Hepatic stellate cell (primary cell): ENCODE results near the gene FLT3.

ENCODE experiments used
- DNase-seq: peaks from one replicate; pipeline ENCODE4 v3.0.0; 2011; ENCODE audit warnings: low spot score

FLT3 gene

DNA sequence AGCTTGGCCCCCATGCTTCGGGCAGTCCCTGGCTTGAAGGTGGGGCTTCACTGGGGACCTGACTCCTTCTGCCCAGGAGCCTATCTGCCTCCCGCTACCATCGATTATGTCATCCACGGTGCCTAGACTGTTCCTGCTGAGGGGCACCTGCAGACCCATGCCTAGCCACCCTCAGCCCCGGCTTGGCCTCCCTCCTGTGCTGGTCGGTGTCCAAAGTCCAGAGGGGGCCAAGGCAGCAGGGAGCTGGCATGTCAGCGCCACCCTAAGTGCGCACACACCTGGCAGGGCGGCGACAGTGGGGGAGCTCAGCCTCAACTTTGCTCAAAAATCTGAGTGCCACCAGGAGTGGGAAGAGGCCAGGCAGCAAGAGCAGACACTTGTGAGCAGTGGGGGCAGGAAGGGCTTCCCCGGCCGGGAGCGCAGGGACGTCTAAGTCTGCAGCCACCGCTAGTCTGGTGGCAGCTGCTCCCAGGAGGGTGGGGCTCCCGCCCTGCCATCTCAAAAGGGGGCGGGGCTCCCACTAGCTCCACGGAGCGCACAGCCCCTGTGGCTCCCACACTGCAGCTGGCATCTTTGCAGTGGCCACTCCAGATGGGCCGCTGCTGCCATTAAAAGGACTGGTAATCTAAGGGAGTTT lies 98.4 kb downstream of the FLT3 start:
- DNase-seq, result no peak

DNA sequence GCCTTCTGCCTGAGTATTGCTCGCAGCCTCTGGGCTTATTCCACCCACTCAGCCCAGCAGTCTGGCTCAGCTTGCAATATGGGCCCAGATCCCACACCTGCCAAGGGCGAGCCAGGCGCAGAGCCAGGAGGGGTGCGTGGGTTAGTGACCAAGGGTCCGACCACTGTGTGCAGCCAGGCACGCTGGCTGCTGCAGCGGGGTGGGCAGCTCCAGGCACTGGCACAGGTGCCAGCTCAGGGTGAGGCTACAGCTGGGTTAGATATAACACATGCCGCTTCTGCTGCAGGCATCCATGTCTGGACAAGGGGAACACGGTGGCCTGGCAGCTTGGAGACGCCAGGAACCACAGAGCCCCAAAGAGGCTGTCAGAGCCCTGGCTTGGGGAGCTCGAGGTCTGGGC lies 99.3 kb downstream of the FLT3 start:
- no peak for DNase-seq

- no peak for DNase-seq
Measured at GRCh38 chr13:28000567-28000966, 99.8 kb downstream of the FLT3 start.

DNA sequence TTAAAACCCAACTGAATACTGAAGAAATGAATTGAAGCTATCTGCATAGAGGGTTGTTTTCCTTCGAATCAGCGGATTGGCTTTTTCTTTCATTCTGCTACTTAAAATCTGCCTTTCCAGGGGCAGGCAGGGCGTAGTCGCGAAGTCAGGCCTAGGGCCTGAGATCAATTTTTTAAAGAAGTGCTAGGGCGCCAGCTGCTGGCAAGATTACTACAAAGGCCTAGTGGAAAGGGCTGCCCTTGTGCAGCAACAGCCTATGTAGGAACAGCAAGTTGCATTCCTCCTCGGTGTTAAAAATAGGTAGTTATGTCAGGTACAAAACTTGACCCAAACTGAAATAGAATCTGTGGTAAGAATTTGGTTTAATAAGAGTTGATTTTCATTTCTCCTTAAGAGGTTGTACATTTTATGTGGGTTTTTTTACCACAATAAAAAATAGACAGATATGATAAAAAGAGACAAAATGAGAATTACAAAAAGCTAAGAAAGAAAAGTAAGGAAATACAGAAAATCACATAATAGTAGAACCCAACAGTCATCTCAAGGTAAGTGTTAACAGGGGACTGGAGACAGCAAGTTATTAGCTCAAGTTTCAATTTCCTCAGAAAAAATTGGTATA lies 102.4 kb downstream of the FLT3 start:
- DNase-seq, result no peak

- DNase-seq, result no peak
Measured at GRCh38 chr13:27991881-27992280, 108.5 kb downstream of the FLT3 start.

- DNase-seq, result no peak
Measured at GRCh38 chr13:27988520-27988919, 111.9 kb downstream of the FLT3 start, which contains the start of gene URAD. Gene URAD (minus strand): TSS chr13:27988693. CDS start chr13:27988637, 56 bp downstream.

DNA sequence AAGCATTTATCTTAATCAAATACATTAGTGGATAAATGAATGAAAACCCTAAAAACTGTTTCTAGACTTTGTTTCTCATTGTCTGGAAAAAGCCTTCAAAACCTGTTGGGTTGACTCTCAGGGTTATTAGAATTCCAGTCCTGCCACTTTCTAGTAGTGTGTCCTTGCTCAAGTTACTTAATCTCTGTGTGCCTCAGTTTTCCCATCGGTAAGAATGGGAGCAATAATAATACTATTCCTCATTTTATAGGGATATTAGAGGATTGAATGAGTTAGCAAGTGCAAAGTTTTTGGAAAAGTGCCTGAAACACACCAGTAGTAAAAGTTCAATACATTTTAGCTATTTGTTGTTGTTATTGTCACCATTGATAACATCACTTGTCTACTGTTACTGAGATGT lies 114.8 kb downstream of the FLT3 start:
- DNase-seq, result no peak

- DNase-seq, result no peak
Measured at GRCh38 chr13:27982361-27982760, 118.0 kb downstream of the FLT3 start.

DNA sequence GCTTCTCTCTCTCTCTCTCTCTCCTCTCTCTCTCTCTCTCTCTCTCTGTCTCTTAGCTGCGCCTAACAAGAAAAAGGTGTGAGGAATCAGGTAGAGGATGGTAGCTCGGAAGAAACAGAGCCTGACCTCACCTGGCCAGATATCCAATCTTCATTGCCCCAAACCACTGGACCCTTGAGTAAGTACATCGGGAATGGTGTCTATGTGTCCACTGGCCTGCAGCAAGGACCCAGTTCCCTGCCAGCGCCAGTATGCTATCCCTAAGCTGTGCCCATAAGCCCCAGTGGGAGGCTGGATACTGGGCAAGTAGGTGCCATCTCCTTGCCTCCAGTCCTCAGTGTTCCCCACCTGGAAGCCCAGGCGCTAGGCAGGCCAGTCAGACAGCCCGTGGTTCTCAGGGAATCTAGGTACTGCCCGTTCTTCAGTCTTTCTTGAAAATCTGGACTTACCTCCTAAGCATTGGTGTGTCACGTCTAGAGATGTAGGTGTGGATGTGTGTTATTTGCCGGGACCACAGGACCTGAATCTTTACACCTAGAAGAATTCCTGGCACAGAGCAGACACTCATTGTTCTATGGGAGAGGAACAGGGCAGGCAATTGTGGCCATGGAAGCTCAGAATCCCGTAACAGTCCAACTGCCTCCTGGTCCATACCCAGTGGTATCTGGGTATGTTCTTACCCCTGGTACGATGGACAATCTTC lies 119.2 kb downstream of the FLT3 start:
- DNase-seq, result no peak

DNA sequence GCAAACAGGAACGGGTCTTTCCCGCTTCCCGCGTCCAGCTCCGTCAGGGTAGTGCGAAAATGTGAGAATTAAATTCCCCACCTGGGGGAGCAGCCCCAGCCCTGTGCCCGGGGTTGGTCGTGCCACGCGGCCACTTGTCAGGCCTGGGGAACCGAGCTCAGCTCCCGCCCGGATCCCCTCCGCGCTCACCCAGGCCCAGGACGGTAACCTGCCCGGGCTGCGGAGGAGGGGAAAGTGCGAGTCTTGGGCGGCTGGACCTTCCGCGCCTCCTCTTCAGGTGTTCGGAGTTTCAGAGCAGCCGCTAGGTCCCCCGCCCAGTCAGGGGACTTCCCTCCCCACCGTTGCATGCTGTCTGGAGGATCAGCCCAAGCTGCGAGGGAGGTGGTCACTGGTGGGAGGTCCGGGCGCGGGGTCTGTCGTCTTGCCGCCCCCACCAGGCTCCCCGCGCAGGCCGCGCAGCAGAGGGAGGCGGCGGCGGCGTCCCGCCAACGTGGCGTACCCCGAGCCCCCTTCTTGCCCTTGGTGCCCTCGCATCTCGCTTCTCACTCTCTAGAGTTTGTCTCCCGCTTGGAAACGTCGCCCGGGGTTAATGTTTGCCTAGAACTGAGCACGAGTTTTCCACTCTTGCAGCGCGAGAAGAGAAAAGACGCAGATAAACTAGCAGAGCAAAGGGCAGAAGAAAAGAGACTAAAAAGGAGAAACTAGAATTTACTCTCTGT lies 119.9 kb downstream of the FLT3 start:
- DNase-seq, result no peak

- DNase-seq, result no peak
Measured at GRCh38 chr13:27979765-27980279, 120.6 kb downstream of the FLT3 start.

DNA sequence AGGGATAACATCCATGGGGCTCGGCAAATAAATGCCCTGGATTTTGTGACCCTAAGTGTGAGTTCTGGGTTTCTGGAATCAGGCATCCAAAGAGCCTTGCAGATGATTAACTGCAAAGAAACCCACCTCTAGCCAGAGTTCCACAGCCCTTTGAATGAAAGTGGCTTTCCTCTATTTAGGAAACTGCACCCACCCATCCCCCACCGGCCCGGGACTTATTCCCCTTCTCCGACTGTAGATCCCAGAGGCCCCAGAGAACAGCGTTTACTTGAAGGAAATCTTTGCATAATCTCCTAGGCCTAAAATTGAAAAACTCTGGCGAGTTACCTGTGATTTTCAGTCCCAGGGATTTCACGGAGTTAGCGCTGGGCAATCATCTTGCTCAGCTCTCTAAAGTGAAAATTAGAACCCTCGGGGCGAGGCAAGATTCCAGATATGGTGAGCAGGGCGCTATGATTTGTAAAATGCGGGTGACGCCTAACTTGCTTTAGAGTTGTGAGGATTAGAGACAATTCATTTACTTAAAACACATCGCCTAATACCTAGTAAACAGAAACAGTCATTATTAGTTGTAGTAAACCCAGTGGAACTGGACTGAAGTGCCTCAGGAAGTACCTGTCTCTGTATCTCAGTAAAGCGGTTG lies 121.3 kb downstream of the FLT3 start:
- DNase-seq, result no peak

DNA sequence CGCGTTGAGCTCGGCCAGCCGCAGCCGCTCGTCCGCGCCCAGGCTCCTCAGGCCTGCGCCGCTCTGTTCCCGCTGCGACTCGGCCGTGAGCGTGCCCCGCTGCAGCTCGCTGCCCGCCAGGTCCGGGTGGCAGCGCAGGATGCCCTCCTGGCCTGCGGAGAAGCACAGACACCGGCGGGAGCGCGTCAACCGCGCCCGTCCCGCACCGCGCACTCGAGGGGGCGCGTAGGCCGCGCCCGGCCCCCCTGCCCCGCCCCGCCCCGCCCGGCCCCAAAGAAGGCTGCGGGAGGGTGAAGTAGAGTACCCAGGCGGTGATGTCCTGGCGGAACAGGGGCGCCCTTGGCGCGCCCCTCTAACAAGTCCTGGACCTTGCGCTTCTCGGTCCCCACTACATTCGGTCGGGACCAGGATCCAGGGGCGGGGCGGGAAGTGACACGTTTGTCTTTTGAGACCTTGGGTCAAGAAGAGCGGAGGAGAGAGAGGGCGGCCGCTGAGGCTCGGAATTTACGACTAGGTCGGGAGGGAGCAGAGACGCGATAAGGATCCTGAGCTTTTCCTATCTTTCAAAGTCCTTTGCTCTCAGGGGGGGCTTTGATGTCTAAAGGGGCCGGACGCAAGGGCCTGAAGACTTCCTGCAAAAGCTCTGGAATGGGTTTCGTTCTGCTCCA lies 121.9 kb downstream of the FLT3 start:
- no peak for DNase-seq

- no peak for DNase-seq
Measured at GRCh38 chr13:27977476-27978300, 122.7 kb downstream of the FLT3 start.

DNA sequence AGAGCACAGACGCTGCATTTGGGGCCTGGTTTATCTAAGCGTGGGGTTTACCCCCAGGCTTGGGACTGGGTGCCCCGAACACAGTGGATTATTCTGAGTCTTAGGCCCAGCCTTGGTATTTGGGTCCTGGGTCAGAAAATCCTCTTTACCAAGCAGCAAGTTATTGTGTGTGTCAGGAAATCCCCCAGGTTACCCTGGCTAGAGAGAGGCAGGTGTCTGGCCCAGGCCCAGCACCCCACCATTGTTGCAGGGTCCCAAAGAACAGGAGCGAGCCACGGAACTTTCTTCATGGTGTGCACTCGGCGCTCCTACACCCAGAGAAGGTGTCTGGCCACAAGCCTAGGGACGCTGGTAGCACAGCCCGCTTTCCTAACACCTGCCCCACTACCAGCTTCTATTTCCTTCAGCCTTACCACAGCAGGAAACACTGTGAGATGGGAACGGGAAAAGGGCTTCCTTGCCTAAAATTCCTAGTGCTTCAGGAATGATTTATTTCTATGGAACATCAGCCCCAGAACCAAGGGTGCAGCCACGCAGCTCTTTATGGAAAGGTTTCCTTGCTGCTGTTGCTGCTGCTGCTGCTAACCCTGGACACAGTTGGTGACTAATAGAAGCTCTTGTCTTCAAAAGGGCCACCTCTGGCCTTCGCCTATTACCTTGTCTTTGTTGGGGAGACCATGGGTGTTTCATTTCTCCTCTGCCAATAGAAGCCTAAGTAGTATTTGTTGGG lies 123.8 kb downstream of the FLT3 start:
- no peak for DNase-seq

- DNase-seq, result no peak
Measured at GRCh38 chr13:27975564-27976361, 124.6 kb downstream of the FLT3 start.

GRCh38 chr13:27973961-27974662 lies 126.3 kb downstream of the FLT3 start:
- DNase-seq, result no peak

DNA sequence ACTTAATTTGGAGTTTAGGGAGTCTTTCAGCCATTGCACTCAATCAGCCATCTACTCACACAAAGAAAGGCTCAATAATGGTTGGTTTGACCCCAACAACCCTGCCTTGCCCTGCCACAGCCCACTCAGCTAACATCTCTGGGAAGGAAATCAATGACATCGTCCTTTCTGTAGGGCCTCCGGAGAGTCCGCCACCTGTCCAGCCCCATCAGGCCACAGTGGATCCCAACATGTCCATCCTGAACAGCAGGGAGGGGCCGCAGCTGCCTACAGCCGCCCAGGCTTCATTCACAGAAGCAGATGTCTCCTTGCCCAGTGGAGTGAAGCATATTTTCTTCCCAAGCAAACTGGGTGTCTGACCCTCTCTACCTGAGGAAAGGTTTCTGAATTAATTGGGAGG lies 127.1 kb downstream of the FLT3 start:
- no peak for DNase-seq

- DNase-seq, result no peak
Measured at GRCh38 chr13:27972478-27972820, 127.9 kb downstream of the FLT3 start.
